ENCODE results near the gene ARL4C. TPM values are rescaled to one million over a fixed set of nuclear protein-coding genes. Genes with fewer than 3 reads are reported as not detected.
"Not testable (repeated sequence)": the region's sequence is repeated elsewhere in the genome, so short reads cannot be mapped to it uniquely, and the experiment has no call there.

Gene ARL4C
- total RNA-seq, 1 donor from 2014 or later, result 17.4 TPM

DNA sequence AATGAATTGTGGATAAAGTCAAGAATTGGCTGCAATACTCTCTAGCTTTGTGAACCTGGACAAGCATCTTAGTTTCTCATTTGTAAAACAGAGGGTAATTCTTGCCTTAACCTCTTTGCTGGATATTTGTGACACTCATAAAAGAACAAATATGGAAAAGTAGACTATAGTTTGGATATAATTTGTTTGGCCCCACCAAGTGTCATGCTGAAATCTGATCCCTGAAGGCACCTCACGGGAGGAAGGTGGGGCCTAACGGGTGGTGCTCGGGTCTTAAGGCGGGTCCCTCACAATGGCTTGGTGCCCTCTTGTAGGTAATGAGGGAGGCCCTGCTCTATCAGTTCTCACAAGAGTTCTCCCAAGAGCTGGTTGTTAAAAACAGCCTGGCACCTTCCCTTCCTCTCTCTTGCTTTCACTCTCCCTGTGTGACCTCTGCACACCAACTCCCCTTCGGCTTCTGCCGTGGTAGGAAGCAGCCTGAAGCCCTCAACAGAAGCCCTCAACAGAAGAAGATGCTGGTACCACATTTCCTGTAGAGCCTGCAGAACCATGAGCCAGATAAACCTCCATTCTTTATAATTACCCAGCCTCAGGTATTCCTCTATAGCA is 37.4 kb downstream of the ARL4C start:
- no peak overlapping the region for H3K4me3 ChIP-seq
- no peaks in the 10 kb centered on the region for H3K4me1 ChIP-seq
- no peaks in the 10 kb centered on the region for H3K9me3 ChIP-seq
- no peaks in the 10 kb centered on the region for H3K36me3 ChIP-seq
- no peaks in the 10 kb centered on the region for H3K27me3 ChIP-seq
- TF ChIP-seq POLR2A (IDR thresholded peaks at IDR 0.05) (no peak), POLR2AphosphoS5 (IDR thresholded peaks at IDR 0.05; ENCODE audit: insufficient read depth in 1 of 2, low read depth in 1 of 2) (no peak)
- TF ChIP-seq, protein P1, sequence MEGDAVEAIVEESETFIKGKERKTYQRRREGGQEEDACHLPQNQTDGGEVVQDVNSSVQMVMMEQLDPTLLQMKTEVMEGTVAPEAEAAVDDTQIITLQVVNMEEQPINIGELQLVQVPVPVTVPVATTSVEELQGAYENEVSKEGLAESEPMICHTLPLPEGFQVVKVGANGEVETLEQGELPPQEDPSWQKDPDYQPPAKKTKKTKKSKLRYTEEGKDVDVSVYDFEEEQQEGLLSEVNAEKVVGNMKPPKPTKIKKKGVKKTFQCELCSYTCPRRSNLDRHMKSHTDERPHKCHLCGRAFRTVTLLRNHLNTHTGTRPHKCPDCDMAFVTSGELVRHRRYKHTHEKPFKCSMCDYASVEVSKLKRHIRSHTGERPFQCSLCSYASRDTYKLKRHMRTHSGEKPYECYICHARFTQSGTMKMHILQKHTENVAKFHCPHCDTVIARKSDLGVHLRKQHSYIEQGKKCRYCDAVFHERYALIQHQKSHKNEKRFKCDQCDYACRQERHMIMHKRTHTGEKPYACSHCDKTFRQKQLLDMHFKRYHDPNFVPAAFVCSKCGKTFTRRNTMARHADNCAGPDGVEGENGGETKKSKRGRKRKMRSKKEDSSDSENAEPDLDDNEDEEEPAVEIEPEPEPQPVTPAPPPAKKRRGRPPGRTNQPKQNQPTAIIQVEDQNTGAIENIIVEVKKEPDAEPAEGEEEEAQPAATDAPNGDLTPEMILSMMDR (IDR thresholded peaks at IDR 0.05), result no peak
- intact Hi-C loops (cut with DNase I), result no loop called here
- no peak for DNase-seq (ENCODE audit: extremely low spot score in 2 of 2)
- no peak overlapping the region for H3K27ac ChIP-seq

DNA sequence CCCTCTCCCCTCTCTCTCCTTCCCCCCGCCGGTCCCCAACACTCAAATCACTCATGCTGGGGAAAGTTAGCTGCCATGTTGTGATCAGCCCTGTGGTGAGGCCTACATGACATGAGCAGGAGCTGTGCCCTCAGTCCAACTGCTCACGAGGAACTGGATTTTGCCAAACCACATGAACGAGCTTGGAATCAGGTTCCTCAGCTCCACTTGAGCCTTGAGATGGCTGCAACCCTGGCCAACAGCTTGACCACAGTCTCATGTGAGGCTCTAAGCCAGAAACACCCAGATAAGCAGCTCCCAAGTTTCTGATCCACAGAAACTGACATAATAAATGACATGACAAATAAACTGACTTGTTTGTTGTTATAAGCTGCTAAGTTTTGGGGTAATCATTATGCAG is 38.4 kb downstream of the ARL4C start:
- no peak for DNase-seq (ENCODE audit: extremely low spot score in 2 of 2)
- intact Hi-C loops (cut with DNase I), result no loop called here
- Histone ChIP-seq H3K27ac (no peak overlapping the region), H3K9me3 (no peaks in the 10 kb centered on the region), H3K36me3 (no peaks in the 10 kb centered on the region), H3K27me3 (no peaks in the 10 kb centered on the region), H3K4me1 (no peaks in the 10 kb centered on the region), H3K4me3 (no peak overlapping the region)
- no peak for TF ChIP-seq POLR2AphosphoS5 (IDR thresholded peaks at IDR 0.05; ENCODE audit: insufficient read depth in 1 of 2, low read depth in 1 of 2)
- TF ChIP-seq POLR2A (IDR thresholded peaks at IDR 0.05), result no peak
- TF ChIP-seq, protein P1 (IDR thresholded peaks at IDR 0.05), result no peak

DNA sequence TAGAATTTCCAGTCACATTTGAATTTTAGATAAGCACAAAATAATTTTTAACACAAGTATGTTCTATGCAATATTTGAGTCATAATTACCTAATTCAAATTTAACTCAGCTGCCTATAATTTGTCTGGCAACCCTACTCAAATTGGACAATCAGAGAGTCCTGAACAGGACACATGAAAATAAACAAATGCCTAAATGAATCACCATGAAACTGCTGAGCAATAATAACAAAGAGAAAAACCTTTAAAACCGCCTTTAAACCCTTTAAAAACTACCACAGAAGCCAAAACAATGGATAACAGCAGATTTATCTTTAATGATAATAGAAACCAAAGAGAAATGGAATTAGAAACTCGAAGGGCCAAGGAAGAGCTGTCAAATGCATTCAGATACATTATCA is 39.5 kb downstream of the ARL4C start:
- no peaks in the 10 kb centered on the region for H3K4me1 ChIP-seq
- no peak overlapping the region for H3K4me3 ChIP-seq
- TF ChIP-seq POLR2A (IDR thresholded peaks at IDR 0.05) (no peak), POLR2AphosphoS5 (IDR thresholded peaks at IDR 0.05; ENCODE audit: insufficient read depth in 1 of 2, low read depth in 1 of 2) (no peak)
- TF ChIP-seq, protein P1 (IDR thresholded peaks at IDR 0.05), result no peak
- H3K9me3 ChIP-seq, result no peaks in the 10 kb centered on the region
- DNase-seq (ENCODE audit: extremely low spot score in 2 of 2), result no peak
- H3K27me3 ChIP-seq, result no peaks in the 10 kb centered on the region
- intact Hi-C loops (cut with DNase I), result no loop called here
- no peaks in the 10 kb centered on the region for H3K36me3 ChIP-seq
- no peak overlapping the region for H3K27ac ChIP-seq

DNA sequence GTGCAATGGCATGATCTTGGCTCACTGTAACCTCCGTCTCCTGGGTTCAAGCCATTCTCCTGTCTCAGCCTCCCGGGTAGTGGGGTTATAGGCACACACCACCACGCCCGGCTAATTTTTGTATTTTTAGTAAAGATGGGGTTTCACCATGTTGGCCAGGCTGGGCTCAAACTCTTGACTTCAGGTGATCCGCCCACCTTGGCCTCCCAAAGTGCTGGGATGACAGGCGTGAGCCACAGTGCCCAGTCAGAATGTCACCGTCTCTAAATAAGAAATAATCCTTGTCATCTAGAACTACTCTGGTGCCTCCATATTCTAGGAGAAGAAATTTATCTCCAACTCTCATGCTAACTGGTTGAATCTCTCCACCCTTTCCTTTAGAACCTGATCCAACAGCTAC is 41.6 kb downstream of the ARL4C start:
- H3K4me3 ChIP-seq; DNase-seq (ENCODE audit: extremely low spot score in 2 of 2); intact Hi-C loops (cut with DNase I); H3K4me1 ChIP-seq; H3K27ac ChIP-seq; H3K36me3 ChIP-seq; H3K27me3 ChIP-seq; H3K9me3 ChIP-seq: not testable (repeated sequence)

DNA sequence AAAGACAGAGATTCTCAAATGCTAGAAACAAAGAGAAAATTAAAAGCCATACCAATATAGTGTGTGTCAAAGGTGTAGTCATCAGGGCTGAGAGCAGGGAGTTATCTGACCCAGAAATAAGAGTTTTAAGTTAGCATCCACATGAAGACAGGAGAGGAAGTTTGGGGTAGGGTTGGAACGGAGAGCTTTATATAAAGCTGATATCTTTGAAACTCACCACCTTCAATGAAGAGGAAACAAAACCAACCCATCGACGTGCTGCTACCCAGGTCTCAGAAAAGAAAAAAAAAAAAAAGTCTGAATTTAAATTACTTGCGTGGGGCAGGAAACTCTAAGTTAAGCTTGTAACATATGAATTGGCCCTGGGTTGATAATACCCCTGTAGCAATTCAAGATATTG is 42.4 kb downstream of the ARL4C start:
- Histone ChIP-seq H3K9me3 (no peaks in the 10 kb centered on the region), H3K27ac (no peak overlapping the region), H3K36me3 (no peaks in the 10 kb centered on the region), H3K4me1 (no peaks in the 10 kb centered on the region), H3K4me3 (no peak overlapping the region), H3K27me3 (no peaks in the 10 kb centered on the region)
- TF ChIP-seq POLR2A (IDR thresholded peaks at IDR 0.05) (no peak), POLR2AphosphoS5 (IDR thresholded peaks at IDR 0.05; ENCODE audit: insufficient read depth in 1 of 2, low read depth in 1 of 2) (no peak)
- TF ChIP-seq, protein P1 (IDR thresholded peaks at IDR 0.05), result no peak
- intact Hi-C loops (cut with DNase I), result no loop called here
- DNase-seq (ENCODE audit: extremely low spot score in 2 of 2), result no peak
